HG02763 (cell line): ENCODE results near the gene USP36.
"Not testable (repeated sequence)": the region's sequence is repeated elsewhere in the genome, so short reads cannot be mapped to it uniquely, and the experiment has no call there.

Source experiments
- ATAC-seq: cut with Tn5 transposase; IDR thresholded peaks from one replicate; pipeline ENCODE4 v1.9.1; 2021; ENCODE audit warnings: mild to moderate bottlenecking, moderate library complexity; ENCODE audit not compliant: unreplicated experiment

USP36 gene

GRCh38 chr17:78873519-78874340 is 33.1 kb upstream of the USP36 start:
- ATAC-seq, result no peak

DNA sequence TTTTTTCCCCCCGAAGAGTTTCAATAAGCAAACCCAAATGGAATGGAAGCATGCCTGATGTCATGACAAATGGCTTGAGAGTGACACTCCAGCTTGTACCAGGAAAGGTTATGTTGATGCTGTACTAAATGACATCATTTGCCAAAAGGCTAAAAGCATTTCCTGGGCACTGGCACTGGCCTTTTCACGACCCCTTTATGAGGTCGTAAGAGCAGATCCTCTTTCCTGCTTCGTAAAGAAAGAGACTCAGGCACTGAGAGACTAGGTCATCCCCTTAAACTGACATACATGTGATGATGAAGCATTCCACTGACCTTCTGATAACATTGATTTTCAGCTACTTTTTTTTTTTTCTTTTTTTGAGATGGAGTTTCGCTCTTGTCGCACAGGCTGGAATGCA is 31.9 kb upstream of the USP36 start:
- no peak for ATAC-seq

- ATAC-seq, result no peak
Measured at GRCh38 chr17:78870621-78871020, 30.0 kb upstream of the USP36 start.

- ATAC-seq, result no peak
Measured at GRCh38 chr17:78868391-78868790, 27.8 kb upstream of the USP36 start.

DNA sequence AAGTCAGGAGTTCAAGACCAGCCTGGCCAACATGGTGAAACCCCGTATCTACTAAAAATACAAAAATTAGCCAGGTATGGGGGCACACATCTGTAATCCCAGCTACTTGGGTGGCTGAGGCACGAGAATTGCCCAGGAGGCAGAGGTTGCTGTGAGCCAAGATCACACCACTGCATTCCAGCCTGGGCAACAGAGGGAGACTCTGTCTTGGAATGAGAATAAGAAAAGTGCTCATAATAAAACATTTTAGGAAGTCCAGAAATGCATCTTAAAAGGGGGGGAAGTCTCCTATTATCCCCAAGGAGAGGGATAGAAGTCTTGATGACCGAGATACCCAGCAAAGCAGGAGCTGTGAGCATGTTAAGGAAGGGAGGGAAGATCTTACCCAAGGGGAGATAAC is 26.4 kb upstream of the USP36 start:
- not testable (repeated sequence) for ATAC-seq

GRCh38 chr17:78865682-78866390 is 25.2 kb upstream of the USP36 start:
- ATAC-seq, result no peak

DNA sequence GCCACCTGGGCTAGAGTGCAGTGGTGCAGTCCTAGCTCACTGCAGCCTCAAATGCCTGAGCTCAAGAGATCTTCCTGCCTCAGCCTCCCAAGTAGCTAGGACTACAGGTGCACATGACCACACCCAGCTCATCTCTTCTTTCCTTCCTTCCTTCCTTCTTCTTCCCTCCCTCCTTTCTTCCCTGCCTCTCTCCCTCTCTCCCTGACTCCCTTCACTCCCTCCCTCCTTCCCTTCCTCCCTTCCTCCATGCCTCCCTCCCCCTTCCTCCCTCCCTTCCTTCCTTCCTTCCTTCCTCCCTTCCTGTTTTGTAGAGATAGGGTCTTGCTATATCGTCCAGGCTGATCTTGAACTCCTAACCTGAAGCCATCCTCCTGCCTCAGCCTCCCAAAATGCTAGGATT is 23.5 kb upstream of the USP36 start:
- no peak for ATAC-seq

- no peak for ATAC-seq
Measured at GRCh38 chr17:78862073-78863023, 21.7 kb upstream of the USP36 start.

GRCh38 chr17:78861229-78861628 is 20.6 kb upstream of the USP36 start:
- ATAC-seq, result no peak

DNA sequence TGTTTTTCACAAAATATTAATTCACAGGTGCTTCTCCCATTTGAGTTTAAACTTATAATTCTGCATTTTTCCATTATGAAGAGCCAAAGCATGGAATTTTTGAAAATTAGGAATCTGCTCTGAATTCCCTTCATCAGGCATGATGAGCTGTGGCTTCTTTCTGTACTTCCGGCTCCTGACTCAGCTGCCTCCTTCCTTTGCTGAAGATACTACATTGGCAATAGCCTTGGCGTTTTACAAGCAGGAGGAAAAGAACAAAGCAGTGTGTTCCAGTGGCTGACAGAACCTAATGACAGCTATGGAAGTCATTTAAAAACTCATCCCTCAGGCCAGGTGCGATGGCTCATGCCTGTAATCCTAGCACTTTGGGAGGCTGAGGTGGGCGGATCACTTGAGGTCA is 18.4 kb upstream of the USP36 start:
- no peak for ATAC-seq

DNA sequence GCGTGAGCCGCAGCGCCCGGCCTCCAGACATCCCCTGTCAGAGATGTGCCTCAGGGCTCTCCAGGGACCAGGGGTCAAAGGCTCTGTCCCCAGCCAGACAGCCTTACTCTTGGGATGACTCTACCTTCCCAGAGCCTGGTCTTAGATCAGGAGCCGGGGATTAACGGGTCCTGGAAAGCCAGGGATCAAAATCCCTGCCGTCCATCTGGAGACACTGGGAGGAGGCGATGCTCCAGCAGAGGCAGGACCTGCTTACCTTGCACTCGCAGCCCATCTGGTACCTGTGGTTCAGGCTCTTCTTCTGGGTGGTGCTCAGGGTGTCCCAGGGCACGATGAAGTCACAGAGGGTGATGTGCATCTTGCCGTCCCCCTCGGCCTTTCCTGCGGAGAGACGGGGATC is 16.7 kb upstream of the USP36 start:
- no peak for ATAC-seq

DNA sequence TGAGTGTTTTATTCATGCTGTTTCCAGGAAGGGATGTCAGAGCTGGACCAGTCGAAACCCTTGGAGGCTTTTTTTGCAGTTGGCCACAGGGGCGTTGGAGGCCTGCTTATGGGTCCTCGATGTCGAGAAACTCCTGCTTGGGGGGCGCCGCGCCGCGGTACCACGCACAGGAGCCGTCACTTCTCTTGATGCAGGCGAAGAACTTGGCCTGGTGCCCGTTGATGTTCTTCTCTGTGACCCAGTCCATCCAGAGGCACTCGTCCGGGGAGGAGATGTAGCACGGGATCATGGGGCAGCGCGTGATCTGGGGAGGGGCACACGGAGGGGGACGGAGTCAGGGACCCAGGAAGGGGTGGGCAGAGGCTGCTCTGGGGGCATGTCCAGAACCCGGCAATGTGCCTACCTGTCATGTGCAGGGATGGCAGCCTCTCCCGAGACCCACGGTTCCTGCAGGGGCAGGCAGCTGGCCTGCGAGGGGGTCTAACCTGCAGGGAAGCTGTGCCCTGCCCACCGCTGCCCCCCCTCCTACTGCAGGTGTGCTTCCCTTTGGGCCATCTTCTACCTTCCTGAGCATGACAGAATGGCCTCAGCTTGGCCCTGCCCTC is 15.0 kb upstream of the USP36 start:
- no peak for ATAC-seq

- ATAC-seq, result no peak
Measured at GRCh38 chr17:78854508-78854907, 13.9 kb upstream of the USP36 start.

DNA sequence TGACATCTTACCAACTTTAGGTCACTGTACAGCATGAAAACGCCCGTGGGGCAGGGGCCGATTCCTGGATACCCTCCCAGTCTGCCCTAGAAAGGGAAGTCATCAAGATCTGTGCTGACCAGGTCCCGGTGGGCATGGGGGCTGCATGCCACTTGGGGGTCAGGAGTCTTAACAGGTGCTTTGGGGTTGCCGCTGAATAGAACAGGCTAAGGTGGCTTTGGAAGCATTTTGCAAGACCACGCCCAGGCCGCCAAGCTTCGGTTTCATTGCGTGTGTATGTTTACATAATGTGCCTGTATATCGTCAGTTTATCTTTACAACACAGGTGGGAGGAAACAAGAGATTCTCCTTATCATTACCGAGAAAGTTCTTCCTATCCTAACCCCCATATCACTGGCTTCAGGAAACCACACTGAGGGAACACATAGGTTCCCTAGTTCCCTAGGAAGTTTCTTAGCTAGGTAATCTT is 13.3 kb upstream of the USP36 start:
- no peak for ATAC-seq

- ATAC-seq, result no peak
Measured at GRCh38 chr17:78852709-78853121, 12.1 kb upstream of the USP36 start.

- ATAC-seq, result no peak
Measured at GRCh38 chr17:78849026-78849425, 8.4 kb upstream of the USP36 start.

- no peak for ATAC-seq
Measured at GRCh38 chr17:78847052-78847451, 6.4 kb upstream of the USP36 start.

- ATAC-seq, result no peak
Measured at GRCh38 chr17:78844301-78845005, 3.8 kb upstream of the USP36 start.

DNA sequence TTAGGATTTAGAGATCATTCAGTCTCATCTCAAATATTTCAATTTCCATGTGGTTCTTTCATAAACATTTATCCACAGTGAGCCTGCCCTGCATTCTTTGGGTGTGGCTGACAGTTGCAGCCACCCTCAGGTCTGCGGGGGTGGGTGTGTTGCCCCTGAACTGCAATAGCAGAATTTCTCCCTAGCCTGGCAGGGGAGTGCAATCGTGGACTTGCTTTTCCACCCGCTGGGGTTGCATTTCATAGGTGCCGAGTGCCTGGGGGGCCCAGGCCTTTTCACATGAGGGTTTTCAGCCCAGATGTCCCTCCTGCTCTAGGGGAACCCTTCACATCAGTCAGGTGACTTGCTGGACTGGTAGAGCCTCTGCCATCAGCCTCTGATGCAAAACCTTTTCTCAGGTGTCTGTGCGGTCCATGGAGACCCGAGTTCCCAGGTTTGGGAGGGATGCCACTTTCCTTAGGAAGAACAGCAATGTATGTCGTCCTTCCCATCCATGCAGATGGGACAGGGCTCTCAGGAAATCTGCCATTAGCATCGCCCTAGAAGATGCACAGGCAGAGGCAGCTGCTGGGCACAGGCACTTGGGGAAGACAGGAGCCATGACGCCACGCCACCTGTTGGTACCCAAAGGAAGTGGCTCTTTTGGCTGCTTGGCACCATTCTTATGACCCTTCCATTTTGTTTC is 2.4 kb upstream of the USP36 start:
- no peak for ATAC-seq

GRCh38 chr17:78840530-78840779 is 159 bp downstream of the USP36 start:
- no peak for ATAC-seq
